HUES6 (cell line): ENCODE data around the gene PCSK5.
"Not testable (repeated sequence)": the region's sequence is repeated elsewhere in the genome, so short reads cannot be mapped to it uniquely, and the experiment has no call there.

Experiments used
- H3K27ac ChIP-seq: 2 replicates; pipeline ENCODE4 v1.7.0; 2013; ENCODE audit warnings: low read depth, mild to moderate bottlenecking, low read length, inconsistent platforms
- H3K27me3 ChIP-seq: 2 replicates; pipeline ENCODE4 v1.6.1; 2013; ENCODE audit warnings: low read length; ENCODE audit not compliant: control insufficient read depth, insufficient read depth
- H3K36me3 ChIP-seq: 2 replicates; pipeline ENCODE4 v1.6.1; 2013; ENCODE audit warnings: low read length; ENCODE audit not compliant: control insufficient read depth, insufficient read depth
- H3K4me1 ChIP-seq: 2 replicates; pipeline ENCODE4 v1.6.1; 2013; ENCODE audit warnings: low read length; ENCODE audit not compliant: control insufficient read depth, insufficient read depth
- H3K4me3 ChIP-seq: 2 replicates; pipeline ENCODE4 v1.5.1; 2013; ENCODE audit warnings: low read depth, low read length
- H3K9ac ChIP-seq: one replicate; pipeline ENCODE4 v1.6.1; 2013; ENCODE audit warnings: mild to moderate bottlenecking, low read length
- H3K9me3 ChIP-seq: 2 replicates; pipeline ENCODE4 v1.6.1; 2013; ENCODE audit warnings: low read depth, low read length; ENCODE audit not compliant: control insufficient read depth, insufficient read depth

Gene PCSK5

DNA sequence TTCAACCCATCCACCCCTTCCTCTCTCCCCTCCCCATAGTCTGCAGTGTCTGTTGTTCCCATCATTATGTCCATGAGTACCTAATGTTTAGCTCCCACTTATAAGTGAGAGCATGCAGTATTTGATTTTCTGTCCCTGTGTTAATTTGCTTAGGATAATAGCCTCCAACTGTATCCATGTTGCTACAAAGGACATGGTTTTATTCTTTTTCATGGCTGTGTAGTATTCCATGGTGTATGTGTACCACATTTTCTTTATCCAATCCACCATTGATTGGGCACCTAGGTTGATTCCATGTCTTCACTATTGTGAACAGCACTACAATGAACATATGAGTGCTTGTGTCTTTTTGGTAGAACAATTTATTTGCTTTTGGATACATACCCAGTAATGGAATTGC is 187.1 kb downstream of the PCSK5 start:
- Histone ChIP-seq H3K9me3 (peaks cover 4% of the 10 kb centered on the region; the same call in 1 of the 2 replicates), H3K4me3 (no peak overlapping the region), H3K9ac (no peak overlapping the region), H3K36me3 (no peaks in the 10 kb centered on the region; the same call in 1 of the 2 replicates), H3K27ac (no peak overlapping the region), H3K4me1 (no peaks in the 10 kb centered on the region), H3K27me3 (no peaks in the 10 kb centered on the region)

GRCh38 chr9:76081281-76081680 is 190.8 kb downstream of the PCSK5 start:
- not testable (repeated sequence) for H3K4me3 ChIP-seq, H3K4me1 ChIP-seq, H3K36me3 ChIP-seq, H3K9ac ChIP-seq, H3K27ac ChIP-seq, H3K27me3 ChIP-seq, H3K9me3 ChIP-seq

- no peak overlapping the region for H3K4me3 ChIP-seq
- no peak overlapping the region for H3K27ac ChIP-seq
- H3K27me3 ChIP-seq, result no peaks in the 10 kb centered on the region
- H3K9ac ChIP-seq, result no peak overlapping the region
- H3K9me3 ChIP-seq, result peaks cover 4% of the 10 kb centered on the region; the same call in 1 of the 2 replicates
- H3K4me1 ChIP-seq, result no peaks in the 10 kb centered on the region
- no peaks in the 10 kb centered on the region for H3K36me3 ChIP-seq
These were observed 191.6 kb downstream of the PCSK5 start for GRCh38 chr9:76082057-76082456.

GRCh38 chr9:76085596-76085995 is 195.1 kb downstream of the PCSK5 start:
- Histone ChIP-seq H3K36me3 (no peaks in the 10 kb centered on the region), H3K4me1 (no peaks in the 10 kb centered on the region), H3K9ac (no peak overlapping the region), H3K4me3 (no peak overlapping the region), H3K27me3 (no peaks in the 10 kb centered on the region), H3K9me3 (peaks cover 2% of the 10 kb centered on the region; the same call in 1 of the 2 replicates), H3K27ac (no peak overlapping the region)

GRCh38 chr9:76086539-76086938 is 196.1 kb downstream of the PCSK5 start:
- Histone ChIP-seq H3K36me3 (no peaks in the 10 kb centered on the region), H3K9me3 (peaks cover 5% of the 10 kb centered on the region; the same call in 1 of the 2 replicates), H3K27me3 (no peaks in the 10 kb centered on the region), H3K4me1 (no peaks in the 10 kb centered on the region), H3K9ac (no peak overlapping the region), H3K4me3 (no peak overlapping the region), H3K27ac (no peak overlapping the region)

DNA sequence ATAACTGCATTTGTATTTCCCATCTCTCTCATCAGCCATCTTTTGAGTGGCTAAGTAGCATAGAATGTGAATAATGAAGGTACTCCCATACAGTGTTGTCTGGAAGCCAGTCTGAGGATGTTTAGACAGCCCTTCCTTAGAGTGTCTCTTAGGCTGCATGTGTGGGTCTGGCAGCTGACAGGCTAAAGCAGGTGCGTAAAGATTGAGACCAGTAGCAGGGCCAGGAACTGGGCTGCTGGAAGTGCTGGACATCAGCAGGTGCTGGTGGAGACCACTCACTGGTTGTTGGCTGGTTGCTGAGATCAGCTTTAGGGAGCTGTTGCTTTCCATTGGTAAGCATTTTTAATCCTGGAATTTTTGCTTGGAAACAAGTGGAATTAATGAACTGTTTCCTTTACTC is 197.5 kb downstream of the PCSK5 start:
- Histone ChIP-seq H3K27ac (no peak overlapping the region), H3K9ac (no peak overlapping the region), H3K9me3 (peaks cover 5% of the 10 kb centered on the region; the same call in 1 of the 2 replicates), H3K4me3 (no peak overlapping the region), H3K27me3 (no peaks in the 10 kb centered on the region), H3K4me1 (no peaks in the 10 kb centered on the region), H3K36me3 (no peaks in the 10 kb centered on the region)

DNA sequence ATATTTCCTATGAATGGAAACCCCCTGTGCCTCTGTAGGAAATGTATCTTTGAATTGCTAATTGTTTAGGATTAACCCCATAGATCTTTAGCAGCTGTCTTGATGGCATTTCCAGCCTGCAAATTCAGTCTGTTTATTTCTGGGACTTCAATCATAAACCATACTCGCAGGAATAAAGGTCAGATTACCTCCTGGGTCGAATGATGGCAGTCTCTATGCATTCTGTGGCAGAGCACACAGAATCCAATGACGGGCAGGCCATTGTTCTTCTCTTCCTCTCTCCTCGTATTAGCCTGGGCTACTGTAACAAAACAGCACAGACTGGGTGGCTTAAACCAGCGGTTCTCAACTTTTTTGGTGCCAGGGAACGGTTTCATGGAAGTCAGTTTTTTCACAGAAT is 199.9 kb downstream of the PCSK5 start:
- Histone ChIP-seq H3K36me3 (no peaks in the 10 kb centered on the region), H3K4me3 (no peak overlapping the region), H3K4me1 (no peaks in the 10 kb centered on the region), H3K9me3 (peaks cover 5% of the 10 kb centered on the region; the same call in 1 of the 2 replicates), H3K27ac (no peak overlapping the region), H3K9ac (no peak overlapping the region), H3K27me3 (no peaks in the 10 kb centered on the region)

- no peaks in the 10 kb centered on the region for H3K27me3 ChIP-seq
- no peak overlapping the region for H3K9ac ChIP-seq
- no peak overlapping the region for H3K4me3 ChIP-seq
- H3K9me3 ChIP-seq, result peaks cover 5% of the 10 kb centered on the region; the same call in 1 of the 2 replicates
- H3K4me1 ChIP-seq, result no peaks in the 10 kb centered on the region
- H3K27ac ChIP-seq, result no peak overlapping the region
- H3K36me3 ChIP-seq, result peaks cover 2% of the 10 kb centered on the region; the same call in 1 of the 2 replicates
These were observed 200.4 kb downstream of the PCSK5 start for GRCh38 chr9:76090909-76091308.

- no peaks in the 10 kb centered on the region for H3K27me3 ChIP-seq
- H3K9me3 ChIP-seq, result peaks cover 5% of the 10 kb centered on the region; the same call in 1 of the 2 replicates
- H3K36me3 ChIP-seq, result peaks cover 8% of the 10 kb centered on the region; the same call in 1 of the 2 replicates
- H3K9ac ChIP-seq, result no peak overlapping the region
- no peaks in the 10 kb centered on the region for H3K4me1 ChIP-seq
- H3K4me3 ChIP-seq, result no peak overlapping the region
- H3K27ac ChIP-seq, result no peak overlapping the region
These were observed 202.1 kb downstream of the PCSK5 start for GRCh38 chr9:76092572-76092971.

- no peak overlapping the region for H3K4me3 ChIP-seq
- no peaks in the 10 kb centered on the region for H3K27me3 ChIP-seq
- no peaks in the 10 kb centered on the region for H3K4me1 ChIP-seq
- H3K9ac ChIP-seq, result no peak overlapping the region
- peaks cover 12% of the 10 kb centered on the region; the same call in 1 of the 2 replicates for H3K36me3 ChIP-seq
- H3K9me3 ChIP-seq, result peaks cover 3% of the 10 kb centered on the region; the same call in 1 of the 2 replicates
- H3K27ac ChIP-seq, result no peak overlapping the region
These were observed 205.1 kb downstream of the PCSK5 start for GRCh38 chr9:76095585-76095984.

GRCh38 chr9:76099516-76099915 is 209.0 kb downstream of the PCSK5 start:
- no peaks in the 10 kb centered on the region for H3K27me3 ChIP-seq
- no peaks in the 10 kb centered on the region; the same call in 1 of the 2 replicates for H3K4me1 ChIP-seq
- H3K27ac ChIP-seq, result no peak overlapping the region
- peaks cover 12% of the 10 kb centered on the region; the same call in 1 of the 2 replicates for H3K36me3 ChIP-seq
- H3K9ac ChIP-seq, result no peak overlapping the region
- no peaks in the 10 kb centered on the region for H3K9me3 ChIP-seq
- H3K4me3 ChIP-seq, result no peak overlapping the region
